PFSK-1 (cell line): Measurements from ENCODE around the gene RBFA.

Experiments
- POLR2AphosphoS5 ChIP-seq: IDR thresholded peaks from 2 replicates; pipeline ENCODE4 v1.6.1; 2012; ENCODE audit warnings: low read depth, mild to moderate bottlenecking, control low read depth, low read length, moderate library complexity
- REST ChIP-seq, 2 experiments: IDR thresholded peaks; 2 replicates each; pipeline versions ENCODE4 v1.6.1 to v1.8.0; 2011 to 2012; ENCODE audit warnings: low read depth in 2 of 2, low read length in 2 of 2, control low read depth in 1 of 2, inconsistent platforms in 1 of 2, mild to moderate bottlenecking in 1 of 2, moderate library complexity in 1 of 2; ENCODE audit not compliant: insufficient read depth in 1 of 2
- SIN3A ChIP-seq: IDR thresholded peaks from 2 replicates; pipeline ENCODE4 v1.6.1; 2012; ENCODE audit warnings: mild to moderate bottlenecking, low read length, moderate library complexity, borderline replicate concordance; ENCODE audit not compliant: insufficient read depth
- TAF1 ChIP-seq: IDR thresholded peaks from 2 replicates; pipeline ENCODE4 v1.6.1; 2012; ENCODE audit warnings: low read length, control low read depth, borderline replicate concordance; ENCODE audit not compliant: insufficient read depth

GRCh38 chr18:80037869-80038630 is 3.8 kb downstream of the RBFA start:
- TF ChIP-seq POLR2AphosphoS5 (no peak), TAF1 (no peak), REST (IDR thresholded peaks at IDR 0.05; ENCODE audit: insufficient read depth in 1 of 2, low read depth in 2 of 2, low read length in 2 of 2) (no peak), SIN3A (no peak)
